Spleen (tissue), 7 donors: ENCODE measurements around the gene ABCD3.
A peak's percentile ranks its signal among the peaks of the same experiment; 100 is the strongest.

Experiments
- CTCF ChIP-seq, 11 experiments: fragments of 200-600 bp in 7 of 11; fragments of 450-650 bp in 4 of 11; sonication (generic) in 4 of 11; IDR thresholded peaks in 8 of 11; conservative IDR thresholded peaks in 3 of 11; 1 replicate in 7 of 11; 2 replicates in 4 of 11; pipeline versions ENCODE4 v1.4.0 to v1.8.0; 2016 to 2021; ENCODE audit warnings: antibody characterized with exemption in 11 of 11, inconsistent platforms in 4 of 11, mild to moderate bottlenecking in 1 of 11
- POLR2A ChIP-seq, 3 donors: fragments of 450-650 bp; IDR thresholded peaks; one replicate each; pipeline ENCODE4 v1.5.1; 2017; ENCODE audit warnings: antibody characterized with exemption in 3 of 3, mild to moderate bottlenecking in 1 of 3
- POLR2AphosphoS5 ChIP-seq, 3 donors: sonication (generic); formaldehyde crosslinking; IDR thresholded peaks; one replicate each; pipeline ENCODE4 v1.5.1; 2017; ENCODE audit warnings: antibody characterized with exemption in 3 of 3
- donor health status: DM: no; HTN: no; CAD: no; lungs with moderate emphysema.
- donor health status: DM: no; HTN: no; CAD: no.
- donor health status: DM: no; HTN: no; CAD: no.

GRCh38 chr1:94463765-94464330 lies 45.7 kb downstream of the ABCD3 start:
- TF ChIP-seq CTCF (IDR thresholded peaks at IDR 0.05 in 8 of 11, conservative IDR thresholded peaks at IDR 0.05 in 3 of 11) (peak in 9 of 11 experiments; percentile 16 to 51 (median 27)), POLR2A (IDR thresholded peaks at IDR 0.05) (no peak), POLR2AphosphoS5 (IDR thresholded peaks at IDR 0.05) (no peak)
